BJ (cell line): ENCODE data around the gene COX7A2L. TPM values are rescaled to one million over a fixed set of nuclear protein-coding genes. Genes with fewer than 3 reads are reported as not detected.
"Not testable (repeated sequence)": the region's sequence is repeated elsewhere in the genome, so short reads cannot be mapped to it uniquely, and the experiment has no call there.

Experiments
- CTCF ChIA-PET: fragments of 350-600 bp; formaldehyde crosslinking; extraction: SDS; loops from one replicate; lab custom pipeline; 2021; ENCODE audit warnings: antibody characterized with exemption, inconsistent platforms; lab: Yijun Ruan, JAX
- POLR2A ChIA-PET: fragments of 300-600 bp; sonication (Branson Sonifier 250); formaldehyde crosslinking; extraction: SDS; loops from one replicate; lab custom pipeline; 2021; ENCODE audit warnings: antibody characterized with exemption; lab: Charles Lee
- DNase-seq: peaks from one replicate; pipeline ENCODE4 v3.0.0-alpha.2; 2011; ENCODE audit warnings: low read depth
- H3K27me3 ChIP-seq: 2 replicates; pipeline ENCODE4 v1.6.0; 2011; ENCODE audit warnings: low read length; ENCODE audit not compliant: control insufficient read depth, insufficient read depth
- H3K36me3 ChIP-seq: 2 replicates; pipeline ENCODE4 v1.5.1; 2011; ENCODE audit warnings: low read length; ENCODE audit not compliant: control insufficient read depth, insufficient read depth
- H3K4me3 ChIP-seq: 2 replicates; pipeline ENCODE4 v1.5.1; 2011; ENCODE audit warnings: low read depth, mild to moderate bottlenecking, control low read depth, low read length
- polyA plus RNA-seq: library from polyadenylated mRNA; depleted of rRNA; stranded (reverse); fragments of >200 nt; gene quantifications from 2 replicates; pipeline ENCODE4 v1.2.3, GENCODE V29; 2011
- TF ChIP-seq, protein P1 (sequence below): IDR thresholded peaks from 2 replicates; pipeline ENCODE4 v1.5.1; 2011; ENCODE audit warnings: low read depth, mild to moderate bottlenecking, control low read depth, inconsistent platforms, low read length, moderate library complexity; ENCODE audit not compliant: insufficient read depth

The COX7A2L gene
- polyA plus RNA-seq, 1 experiment: 153 TPM

- Histone ChIP-seq H3K36me3 (peaks cover 14% of the 10 kb centered on the region), H3K27me3 (no peaks in the 10 kb centered on the region), H3K4me3 (no peak overlapping the region)
- no peak for DNase-seq
- TF ChIP-seq, protein P1, sequence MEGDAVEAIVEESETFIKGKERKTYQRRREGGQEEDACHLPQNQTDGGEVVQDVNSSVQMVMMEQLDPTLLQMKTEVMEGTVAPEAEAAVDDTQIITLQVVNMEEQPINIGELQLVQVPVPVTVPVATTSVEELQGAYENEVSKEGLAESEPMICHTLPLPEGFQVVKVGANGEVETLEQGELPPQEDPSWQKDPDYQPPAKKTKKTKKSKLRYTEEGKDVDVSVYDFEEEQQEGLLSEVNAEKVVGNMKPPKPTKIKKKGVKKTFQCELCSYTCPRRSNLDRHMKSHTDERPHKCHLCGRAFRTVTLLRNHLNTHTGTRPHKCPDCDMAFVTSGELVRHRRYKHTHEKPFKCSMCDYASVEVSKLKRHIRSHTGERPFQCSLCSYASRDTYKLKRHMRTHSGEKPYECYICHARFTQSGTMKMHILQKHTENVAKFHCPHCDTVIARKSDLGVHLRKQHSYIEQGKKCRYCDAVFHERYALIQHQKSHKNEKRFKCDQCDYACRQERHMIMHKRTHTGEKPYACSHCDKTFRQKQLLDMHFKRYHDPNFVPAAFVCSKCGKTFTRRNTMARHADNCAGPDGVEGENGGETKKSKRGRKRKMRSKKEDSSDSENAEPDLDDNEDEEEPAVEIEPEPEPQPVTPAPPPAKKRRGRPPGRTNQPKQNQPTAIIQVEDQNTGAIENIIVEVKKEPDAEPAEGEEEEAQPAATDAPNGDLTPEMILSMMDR: no peak
- POLR2A ChIA-PET: no interaction called here
- CTCF ChIA-PET: no interaction called here
Observed at GRCh38 chr2:42337846-42338566, 23.0 kb downstream of the COX7A2L start.

GRCh38 chr2:42337356-42337820 is 23.6 kb downstream of the COX7A2L start:
- ChIA-PET CTCF (no interaction called here), POLR2A (no interaction called here)
- TF ChIP-seq, protein P1: no peak
- DNase-seq: no peak
- no peak overlapping the region for H3K4me3 ChIP-seq
- H3K36me3 ChIP-seq: peaks cover 16% of the 10 kb centered on the region
- H3K27me3 ChIP-seq: no peaks in the 10 kb centered on the region

DNA sequence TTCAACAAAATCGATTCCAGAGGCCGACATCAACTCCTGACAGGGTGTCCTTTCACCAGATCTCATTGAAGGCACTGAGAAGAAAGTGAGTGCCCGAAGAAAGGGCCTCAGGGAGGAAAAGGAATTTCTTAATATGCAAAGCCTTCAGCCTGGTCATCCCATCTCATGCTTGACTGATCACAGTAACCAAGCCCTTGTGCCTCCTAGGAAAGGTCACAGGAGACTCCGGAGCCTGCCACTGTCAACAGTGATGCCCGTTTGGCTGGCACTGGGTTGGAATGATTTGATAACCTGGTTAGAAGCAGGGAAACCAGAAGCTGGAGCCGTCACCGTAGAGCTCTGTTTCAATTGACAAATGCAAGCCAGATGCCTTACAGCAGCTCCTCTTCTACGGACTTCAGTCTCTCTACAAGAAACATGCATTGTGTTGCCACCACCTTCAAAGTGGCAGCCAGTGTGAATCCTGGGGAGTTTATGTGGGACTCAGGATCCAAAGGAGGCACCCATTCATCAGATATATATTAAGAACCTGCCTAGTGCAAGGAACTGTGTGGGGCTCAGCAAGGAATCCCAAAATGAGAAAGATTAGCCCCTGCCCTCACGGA is 24.6 kb downstream of the COX7A2L start:
- peaks cover 16% of the 10 kb centered on the region for H3K36me3 ChIP-seq
- DNase-seq: no peak
- H3K4me3 ChIP-seq: no peak overlapping the region
- ChIA-PET POLR2A (no interaction called here), CTCF (no interaction called here)
- no peaks in the 10 kb centered on the region for H3K27me3 ChIP-seq
- TF ChIP-seq, protein P1: no peak

- Histone ChIP-seq H3K4me3 (no peak overlapping the region), H3K27me3 (no peaks in the 10 kb centered on the region), H3K36me3 (peaks cover 13% of the 10 kb centered on the region)
- no peak for DNase-seq
- TF ChIP-seq, protein P1: no peak
- ChIA-PET CTCF (no interaction called here), POLR2A (no interaction called here)
Observed at GRCh38 chr2:42335514-42336104, 25.4 kb downstream of the COX7A2L start.

DNA sequence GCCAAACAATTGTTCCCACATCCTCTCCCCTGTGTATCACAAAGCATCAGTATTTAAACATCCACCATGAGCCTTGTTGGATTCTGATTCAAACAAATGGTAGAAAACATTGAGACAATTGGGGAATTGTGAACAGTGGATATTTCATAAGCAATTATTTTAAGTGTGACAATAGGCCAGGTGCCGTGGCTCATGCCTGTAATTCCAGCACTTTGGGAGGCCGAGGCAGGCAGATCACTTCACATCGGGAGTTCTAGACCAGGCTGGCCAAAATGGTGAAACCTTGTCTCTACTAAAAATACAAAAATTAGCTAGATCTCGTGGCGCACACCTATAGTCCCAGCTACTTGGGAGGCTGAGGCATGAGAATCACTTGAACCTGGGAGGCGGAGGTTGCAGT is 26.2 kb downstream of the COX7A2L start:
- CTCF ChIA-PET: interaction anchor here (0.7 kb wide), 1 partner anchor 286 kb away, joined by 3 read pairs; no protein-coding TSS in a partner anchor
- DNase-seq, POLR2A ChIA-PET, H3K4me3 ChIP-seq, H3K27me3 ChIP-seq: not testable (repeated sequence)
- H3K36me3 ChIP-seq: peaks cover 13% of the 10 kb centered on the region
